GDM1 (cell line): ENCODE data around the gene PPP1R17.

Experiments
- DNase-seq: peaks from one replicate; lab custom pipeline; 2025; lab: John Stamatoyannopoulos, UW

PPP1R17 gene

GRCh38 chr7:31699050-31699449 is 12.0 kb downstream of the PPP1R17 start:
- no peak for DNase-seq

GRCh38 chr7:31702354-31702753 is 15.3 kb downstream of the PPP1R17 start:
- no peak for DNase-seq

GRCh38 chr7:31705377-31705776 is 18.4 kb downstream of the PPP1R17 start:
- DNase-seq, result no peak

DNA sequence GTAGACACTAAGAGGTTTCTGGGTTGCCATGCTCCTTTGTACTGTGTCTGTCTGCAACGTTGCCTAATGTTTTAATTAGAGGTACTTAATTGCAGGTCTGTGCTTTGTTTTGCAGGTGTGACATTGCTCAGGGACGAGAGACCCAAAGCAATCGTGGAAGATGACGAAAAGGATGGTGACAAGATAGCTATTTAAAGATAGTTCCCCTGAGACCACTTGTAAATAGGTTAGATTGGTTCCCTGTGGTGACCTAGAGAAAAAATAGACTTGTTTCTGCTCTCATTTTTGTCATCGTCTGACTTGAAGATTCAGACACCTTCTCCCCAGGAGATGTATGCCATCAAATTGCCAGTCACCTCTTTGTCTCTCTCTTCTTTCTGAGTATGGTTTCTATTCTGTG is 20.1 kb downstream of the PPP1R17 start:
- no peak for DNase-seq

DNA sequence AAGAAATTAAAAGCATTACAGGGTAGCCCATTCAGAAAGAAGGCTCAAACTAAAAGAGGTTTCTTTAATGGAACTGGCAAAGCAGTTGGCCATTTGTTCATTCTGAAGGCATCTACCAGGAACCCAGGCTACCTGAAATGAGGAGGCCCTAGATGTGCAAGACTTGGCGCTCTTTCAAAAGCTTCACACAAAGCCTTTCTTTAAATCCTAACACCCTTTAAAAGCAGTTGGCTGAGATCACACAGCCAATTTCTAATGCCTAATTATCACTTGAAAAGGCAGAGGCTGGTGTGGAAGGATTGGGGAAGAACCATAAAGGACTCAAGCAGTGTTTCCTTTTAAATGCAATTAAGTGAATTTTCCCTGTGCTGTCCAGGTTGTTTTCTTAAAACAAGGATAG is 23.2 kb downstream of the PPP1R17 start:
- DNase-seq, result no peak

DNA sequence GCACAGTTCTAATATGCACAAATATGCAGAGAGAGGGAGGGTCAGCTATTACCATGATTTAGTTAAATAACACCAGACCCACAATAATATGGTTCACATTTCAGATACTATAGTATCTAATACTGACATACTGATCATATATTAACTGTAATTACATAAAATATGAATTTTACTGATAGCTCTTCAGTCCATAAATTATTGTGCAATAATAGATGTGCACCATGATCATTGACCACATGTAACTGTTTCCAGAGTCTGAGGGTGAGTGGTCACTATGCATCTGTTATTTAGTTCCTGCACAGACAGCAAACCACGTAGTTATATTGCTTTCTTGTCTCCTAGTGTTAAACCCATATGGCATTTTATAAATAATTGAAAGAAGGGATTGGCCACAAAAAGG is 29.3 kb downstream of the PPP1R17 start:
- no peak for DNase-seq

- no peak for DNase-seq
These were observed 33.4 kb downstream of the PPP1R17 start for GRCh38 chr7:31720366-31720765.

DNA sequence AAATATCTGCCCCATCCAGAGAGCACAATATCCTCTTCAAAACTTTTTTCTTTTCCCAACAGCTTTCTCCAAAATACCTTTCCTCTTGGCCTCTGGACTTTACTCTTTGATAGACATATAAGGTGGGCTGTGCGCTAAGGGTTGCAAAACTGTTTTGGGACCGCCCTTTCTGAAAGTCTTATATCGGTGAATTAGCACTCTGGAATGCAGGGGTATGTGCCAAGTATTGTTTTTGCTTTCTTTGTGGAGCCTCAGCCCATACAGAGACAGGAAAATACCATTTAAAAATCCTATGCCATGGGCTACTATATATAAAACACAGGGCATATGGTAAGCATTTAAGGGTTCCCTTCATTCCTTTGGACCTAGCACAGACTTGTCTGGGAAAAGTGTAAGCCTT is 37.7 kb downstream of the PPP1R17 start:
- no peak for DNase-seq

- DNase-seq, result no peak
These were observed 42.3 kb downstream of the PPP1R17 start for GRCh38 chr7:31729195-31729804.

DNA sequence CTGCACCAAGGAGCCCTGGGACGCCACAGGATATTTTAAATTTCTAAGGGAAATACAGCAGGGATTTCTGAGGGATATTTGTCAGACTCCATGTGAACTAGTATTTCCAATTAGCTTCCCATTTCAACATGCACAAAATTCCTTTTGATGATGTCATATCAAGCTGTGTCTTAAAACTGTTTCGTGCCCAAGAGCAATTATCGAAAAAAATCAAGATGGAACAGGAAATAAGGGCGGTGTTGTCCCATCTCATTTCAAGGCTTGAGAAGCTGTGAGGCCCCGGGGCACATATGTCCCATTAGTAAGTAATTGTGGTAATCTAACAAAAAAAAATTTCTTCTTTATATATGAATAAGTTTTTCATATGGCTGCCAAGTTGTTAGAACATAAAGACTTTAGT is 47.4 kb downstream of the PPP1R17 start:
- DNase-seq, result no peak

DNA sequence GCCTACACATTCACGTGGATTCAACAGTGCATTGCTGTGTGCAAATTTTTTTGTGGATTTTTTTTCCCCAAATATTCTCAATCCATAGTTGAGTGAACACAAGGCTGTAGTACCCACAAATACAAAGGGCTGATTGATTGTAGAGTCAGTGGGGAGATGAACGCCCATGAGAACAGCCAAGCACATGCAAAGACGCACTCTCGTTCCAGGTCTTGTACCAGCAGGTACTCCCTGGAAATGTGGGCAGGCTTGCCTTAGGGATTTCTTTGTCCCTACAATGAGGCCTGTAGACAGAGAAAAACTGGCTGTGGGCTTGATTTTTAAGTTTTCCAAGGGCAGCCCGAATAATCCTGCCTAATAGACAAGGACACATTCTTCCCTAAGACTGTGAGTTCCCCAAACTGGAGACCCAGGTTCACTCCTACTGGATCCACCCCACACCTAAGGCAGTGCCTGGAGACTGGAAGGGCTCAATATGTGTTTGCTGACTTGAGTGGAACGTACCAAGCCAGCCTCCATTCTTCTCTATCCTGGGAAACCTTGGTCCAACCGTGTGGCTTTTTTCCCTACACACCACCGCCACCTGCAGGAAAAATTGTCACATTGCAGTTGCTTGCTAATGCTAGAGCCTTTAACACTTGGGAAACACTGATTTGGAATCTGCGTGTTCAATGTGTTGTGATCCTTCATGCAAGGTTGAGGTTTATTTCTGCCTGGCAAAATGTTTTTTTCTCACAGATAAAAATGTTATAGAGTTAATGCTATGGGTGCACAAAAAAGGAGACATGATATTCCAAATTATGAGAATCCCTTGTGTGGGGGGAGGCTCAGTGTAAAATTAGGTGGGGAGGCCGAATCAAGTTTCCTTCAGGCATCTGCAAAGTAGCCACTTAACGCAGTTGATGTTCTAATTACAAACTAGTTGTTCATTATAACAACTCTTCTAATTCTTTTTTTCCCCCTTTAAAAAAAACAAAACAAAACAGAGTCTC is 49.3 kb downstream of the PPP1R17 start:
- peak; percentile 20 for DNase-seq

GRCh38 chr7:31741852-31742251 is 54.8 kb downstream of the PPP1R17 start:
- no peak for DNase-seq

DNA sequence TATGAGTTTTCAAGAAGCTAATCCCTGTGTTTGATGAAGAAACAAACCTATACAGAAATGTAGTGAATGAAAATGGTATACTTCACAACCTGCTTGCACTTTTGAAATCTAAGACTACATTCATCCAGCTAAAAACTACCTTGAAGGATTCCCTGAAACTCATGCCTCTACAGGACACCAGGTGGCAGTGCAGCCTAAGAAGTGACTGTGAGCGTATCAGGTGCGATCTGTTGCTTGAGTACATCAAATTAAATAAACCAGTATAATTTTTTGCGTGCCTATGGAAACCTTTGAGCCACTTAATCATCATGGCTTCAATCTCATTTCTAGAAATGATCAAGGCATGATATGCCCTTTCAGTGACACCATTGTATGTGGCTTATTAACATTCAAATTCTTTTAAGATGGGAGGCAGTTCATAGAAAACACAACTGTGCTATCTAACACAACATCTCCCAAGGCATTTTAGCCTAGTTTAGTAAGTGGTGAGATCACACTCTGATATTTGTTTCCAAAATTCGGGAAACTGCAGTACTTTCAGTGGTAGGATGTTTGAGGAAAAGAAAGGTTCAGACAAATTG is 57.4 kb downstream of the PPP1R17 start:
- peak; percentile 31 for DNase-seq

DNA sequence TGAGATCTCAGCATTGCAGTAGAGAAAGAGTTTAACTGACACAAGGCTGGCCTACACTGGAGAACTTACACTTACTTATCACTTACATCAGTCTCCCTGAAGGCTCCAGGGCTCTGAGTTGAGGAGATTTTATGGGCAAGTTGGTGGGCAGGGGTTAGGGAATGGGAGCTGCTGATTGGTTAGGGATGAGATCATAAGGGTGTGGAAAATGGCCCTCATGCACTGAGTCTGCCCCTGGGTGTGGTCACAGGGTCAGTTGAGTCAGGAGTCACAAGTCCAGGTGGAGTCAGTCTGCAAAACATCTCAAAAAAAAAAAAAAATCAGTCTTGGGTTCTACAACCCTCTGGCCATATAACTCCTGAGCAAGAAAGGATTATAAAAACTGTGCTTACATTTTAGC is 60.5 kb downstream of the PPP1R17 start:
- no peak for DNase-seq

GRCh38 chr7:31748084-31748483 is 61.1 kb downstream of the PPP1R17 start:
- no peak for DNase-seq

DNA sequence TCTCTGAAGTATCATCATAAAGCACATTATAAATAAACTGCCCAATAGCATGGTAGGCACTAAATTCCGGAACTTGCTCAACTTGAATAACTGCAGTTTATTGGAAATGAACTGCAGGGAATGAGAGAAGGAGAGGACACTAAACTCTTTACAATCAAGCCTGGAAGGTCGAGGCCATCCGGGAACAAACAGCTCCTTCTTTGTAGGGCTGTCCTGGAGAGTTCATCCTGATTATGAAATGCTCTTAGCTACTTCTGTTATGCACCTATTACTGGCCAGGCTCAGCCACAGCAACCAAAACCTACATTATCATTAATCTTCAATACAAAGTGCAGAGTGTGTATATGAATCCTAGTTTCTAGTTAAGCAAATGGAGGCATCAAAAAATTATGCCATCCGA is 64.7 kb downstream of the PPP1R17 start:
- no peak for DNase-seq
